Measurements from ENCODE around the gene HHIPL1. TPM values are rescaled to one million over a fixed set of nuclear protein-coding genes. Genes with fewer than 3 reads are reported as not detected.

The HHIPL1 gene
- total RNA-seq, 2 donors from 2014 or later = 0.44 to 0.93 TPM

- H3K27ac ChIP-seq = no peak overlapping the region
- DNase-seq = no peak
- no peaks in the 10 kb centered on the region for H3K36me3 ChIP-seq
- intact Hi-C loops (cut with DNase I) = no loop called here
- TF ChIP-seq CTCF (IDR thresholded peaks at IDR 0.05) = no peak
- no peaks in the 10 kb centered on the region for H3K4me1 ChIP-seq
- H3K9me3 ChIP-seq = no peaks in the 10 kb centered on the region
- H3K9ac ChIP-seq (ENCODE audit: low read depth in 2 of 2, low read length in 2 of 2) = no peak overlapping the region
- no peaks in the 10 kb centered on the region for H3K27me3 ChIP-seq
- H3K4me3 ChIP-seq = no peak overlapping the region
Measured at GRCh38 chr14:99698642-99699041, 53.7 kb downstream of the HHIPL1 start.

- Histone ChIP-seq H3K36me3 (no peaks in the 10 kb centered on the region), H3K27me3 (no peaks in the 10 kb centered on the region), H3K9me3 (no peaks in the 10 kb centered on the region), H3K9ac (ENCODE audit: low read depth in 2 of 2, low read length in 2 of 2) (no peak overlapping the region), H3K27ac (no peak overlapping the region), H3K4me1 (no peaks in the 10 kb centered on the region), H3K4me3 (no peak overlapping the region)
- no peak for TF ChIP-seq CTCF (IDR thresholded peaks at IDR 0.05)
- DNase-seq = no peak
- intact Hi-C loops (cut with DNase I) = no loop called here
Measured at GRCh38 chr14:99699085-99699760, 54.3 kb downstream of the HHIPL1 start.

GRCh38 chr14:99699861-99700260 is 54.9 kb downstream of the HHIPL1 start:
- H3K4me1 ChIP-seq = no peaks in the 10 kb centered on the region
- H3K9ac ChIP-seq (ENCODE audit: low read depth in 2 of 2, low read length in 2 of 2) = no peak overlapping the region
- no peak overlapping the region for H3K4me3 ChIP-seq
- H3K27ac ChIP-seq = no peak overlapping the region
- H3K27me3 ChIP-seq = no peaks in the 10 kb centered on the region
- H3K36me3 ChIP-seq = no peaks in the 10 kb centered on the region
- H3K9me3 ChIP-seq = no peaks in the 10 kb centered on the region
- intact Hi-C loops (cut with DNase I) = no loop called here
- TF ChIP-seq CTCF (IDR thresholded peaks at IDR 0.05) = no peak
- no peak for DNase-seq

- no peaks in the 10 kb centered on the region for H3K9me3 ChIP-seq
- intact Hi-C loops (cut with DNase I) = no loop called here
- TF ChIP-seq CTCF (IDR thresholded peaks at IDR 0.05) = no peak
Measured at GRCh38 chr14:99700379-99700778, 55.5 kb downstream of the HHIPL1 start.

GRCh38 chr14:99701260-99701659 is 56.3 kb downstream of the HHIPL1 start:
- no peak overlapping the region for H3K4me3 ChIP-seq
- H3K4me1 ChIP-seq = no peaks in the 10 kb centered on the region
- no peak for DNase-seq
- no peaks in the 10 kb centered on the region for H3K9me3 ChIP-seq
- intact Hi-C loops (cut with DNase I) = no loop called here
- no peaks in the 10 kb centered on the region for H3K36me3 ChIP-seq
- H3K9ac ChIP-seq (ENCODE audit: low read depth in 2 of 2, low read length in 2 of 2) = no peak overlapping the region
- no peak for TF ChIP-seq CTCF (IDR thresholded peaks at IDR 0.05)
- H3K27me3 ChIP-seq = no peaks in the 10 kb centered on the region
- H3K27ac ChIP-seq = no peak overlapping the region

More at GRCh38 chr14:99700379-99700778, 55.5 kb downstream of the HHIPL1 start:
- no peaks in the 10 kb centered on the region for H3K4me1 ChIP-seq
- no peak overlapping the region for H3K9ac ChIP-seq (ENCODE audit: low read depth in 2 of 2, low read length in 2 of 2)
- no peak overlapping the region for H3K4me3 ChIP-seq
- DNase-seq = no peak
- H3K36me3 ChIP-seq = no peaks in the 10 kb centered on the region
- no peaks in the 10 kb centered on the region for H3K27me3 ChIP-seq
- H3K27ac ChIP-seq = no peak overlapping the region
